Tibial nerve (tissue), 4 donors: ENCODE results near the gene SIRT6. TPM values are rescaled to one million over a fixed set of nuclear protein-coding genes. Genes with fewer than 3 reads are reported as not detected.
A peak's percentile ranks its signal among the peaks of the same experiment; 100 is the strongest.

Experiments used
- DNase-seq, 2 donors: peaks; one replicate each; pipeline ENCODE4 v3.0.0-alpha.2; 2019; ENCODE audit warnings: low spot score in 2 of 2
- H3K27ac ChIP-seq, 4 donors: fragments of 200-600 bp; sonication (generic) in 3 of 4; one replicate each; pipeline ENCODE4 v1.5.1; 2017 to 2019; ENCODE audit warnings: mild to moderate bottlenecking in 1 of 4
- H3K27me3 ChIP-seq, 2 donors: fragments of 200-600 bp; sonication (generic) in 1 of 2; one replicate each; pipeline versions ENCODE4 v1.5.1 to v1.6.0; 2017 to 2019
- H3K36me3 ChIP-seq, 3 donors: fragments of 200-600 bp; sonication (generic); one replicate each; pipeline ENCODE4 v1.5.1; 2018 to 2019
- H3K4me1 ChIP-seq, 4 donors: fragments of 200-600 bp; sonication (generic) in 3 of 4; one replicate each; pipeline ENCODE4 v1.5.1; 2017 to 2019
- H3K4me3 ChIP-seq, 4 donors: fragments of 200-600 bp; sonication (generic) in 3 of 4; one replicate each; pipeline ENCODE4 v1.5.1; 2017 to 2019; ENCODE audit warnings: mild to moderate bottlenecking in 1 of 4, moderate library complexity in 1 of 4
- H3K9me3 ChIP-seq, 4 donors: fragments of 200-600 bp; sonication (generic) in 3 of 4; one replicate each; pipeline ENCODE4 v1.5.1; 2017 to 2019
- CTCF ChIP-seq, 5 experiments: fragments of 200-600 bp in 3 of 5; fragments of 450-650 bp in 2 of 5; sonication (generic) in 3 of 5; IDR thresholded peaks; one replicate each; pipeline ENCODE4 v1.5.1; 2016 to 2019; ENCODE audit warnings: antibody characterized with exemption in 5 of 5, mild to moderate bottlenecking in 3 of 5, moderate library complexity in 2 of 5
- EP300 ChIP-seq, 2 donors: sonication (generic); formaldehyde crosslinking; IDR thresholded peaks; one replicate each; pipeline ENCODE4 v1.6.1; 2017; ENCODE audit warnings: antibody characterized with exemption in 2 of 2, mild to moderate bottlenecking in 1 of 2
- POLR2A ChIP-seq, 2 donors: fragments of 450-650 bp; IDR thresholded peaks; one replicate each; pipeline ENCODE4 v1.6.1; 2017; ENCODE audit warnings: antibody characterized with exemption in 2 of 2, mild to moderate bottlenecking in 2 of 2, moderate library complexity in 2 of 2
- WGBS, 2 donors: methylation state at CpG; one replicate each; pipeline ENCODE4 v1.1.5; 2018; 5-methylcytosine and 5-hydroxymethylcytosine counted together
- total RNA-seq, 4 donors: library from RNA; depleted of rRNA; stranded (reverse); fragments of >200 nt; gene quantifications; one replicate each; pipeline ENCODE4 v1.1.0, GENCODE V29; 2016

The SIRT6 gene
- total RNA-seq, 4 donors from 2014 or later: 17.7 to 41.4 (median 38.2) TPM

DNA sequence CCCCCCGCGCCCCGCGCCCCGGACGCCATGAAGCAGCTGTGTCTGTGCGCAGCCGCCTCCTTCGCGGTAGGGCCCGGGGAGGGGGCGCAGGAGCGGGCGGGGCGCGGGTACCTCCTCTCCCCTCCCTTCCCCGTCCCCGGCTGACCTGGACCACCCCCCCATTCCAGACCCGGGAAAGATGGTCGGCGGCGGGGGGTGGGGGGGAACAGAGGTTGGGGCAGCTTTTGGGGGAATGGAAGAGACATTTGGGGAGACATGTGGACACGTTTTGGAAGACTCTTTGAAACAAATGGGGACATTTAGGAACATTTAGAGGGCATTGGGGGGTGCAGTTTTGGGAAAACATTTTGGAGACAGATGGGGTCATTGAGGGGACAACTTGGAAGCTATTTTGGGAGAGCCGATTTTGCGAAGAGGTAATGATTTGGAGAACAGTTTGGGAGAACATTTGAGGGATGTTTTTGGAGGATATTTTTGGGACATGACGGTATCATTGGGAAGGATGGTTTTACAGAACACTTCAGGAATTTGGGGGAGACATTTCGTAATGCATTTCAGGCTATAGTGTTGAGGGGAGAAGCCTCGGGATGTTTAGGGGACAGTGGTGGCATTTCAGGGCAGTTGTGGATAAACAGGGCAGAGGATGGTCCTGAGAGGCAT, 16.2 kb upstream of the SIRT6 start:
- DNase-seq: no peak
- peaks cover 0 to 9% (median 0%) of the 10 kb centered on the region in 4 donors for H3K4me1 ChIP-seq
- no peak for TF ChIP-seq EP300 (IDR thresholded peaks at IDR 0.05)
- H3K36me3 ChIP-seq: no peaks in the 10 kb centered on the region
- H3K9me3 ChIP-seq: no peaks in the 10 kb centered on the region
- 5 to 8% methylated on average over 20 to 22 of the region's 28 CpGs for WGBS, 2 donors
- H3K27me3 ChIP-seq: peaks cover 2 to 64% of the 10 kb centered on the region in 2 donors
- no peak overlapping the region for H3K27ac ChIP-seq
- peak overlapping the region in 1 of 4 donors; percentile 2 for H3K4me3 ChIP-seq

GRCh38 chr19:4197625-4198466, 15.5 kb upstream of the SIRT6 start:
- no peaks in the 10 kb centered on the region for H3K36me3 ChIP-seq
- H3K27me3 ChIP-seq: peaks cover 2 to 70% of the 10 kb centered on the region in 2 donors
- DNase-seq: no peak
- 21 to 26% methylated on average over 39 to 49 of the region's 70 CpGs for WGBS, 2 donors
- TF ChIP-seq CTCF (IDR thresholded peaks at IDR 0.05) (no peak), EP300 (IDR thresholded peaks at IDR 0.05) (no peak), POLR2A (IDR thresholded peaks at IDR 0.05) (no peak)
- H3K4me1 ChIP-seq: peaks cover 0 to 9% (median 0%) of the 10 kb centered on the region in 4 donors
- H3K4me3 ChIP-seq: peak overlapping the region in 1 of 4 donors; percentile 2
- H3K27ac ChIP-seq: no peak overlapping the region
- H3K9me3 ChIP-seq: no peaks in the 10 kb centered on the region

DNA sequence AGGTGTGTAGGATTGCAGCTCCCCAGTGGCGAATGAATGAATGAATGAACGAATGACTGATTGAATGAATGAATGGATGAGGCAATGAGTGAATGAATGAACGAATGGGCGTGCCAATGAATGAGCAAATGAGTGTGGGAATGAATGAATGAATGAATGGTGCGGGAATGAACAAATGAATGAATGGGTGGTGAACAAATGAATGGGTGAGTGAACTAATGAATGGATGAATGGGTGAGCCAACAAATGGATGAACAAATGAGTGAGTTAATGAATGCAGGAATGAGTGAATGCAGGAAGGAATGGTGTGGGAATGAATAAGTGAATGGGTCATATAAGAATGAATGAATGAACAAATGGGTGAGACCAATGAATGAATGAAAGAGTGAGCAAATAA, 14.9 kb upstream of the SIRT6 start:
- peaks cover 2 to 77% of the 10 kb centered on the region in 2 donors for H3K27me3 ChIP-seq
- TF ChIP-seq CTCF (IDR thresholded peaks at IDR 0.05) (no peak), EP300 (IDR thresholded peaks at IDR 0.05) (no peak), POLR2A (IDR thresholded peaks at IDR 0.05) (no peak)
- H3K36me3 ChIP-seq: no peaks in the 10 kb centered on the region
- H3K9me3 ChIP-seq: no peaks in the 10 kb centered on the region
- no peak overlapping the region for H3K27ac ChIP-seq
- peaks cover 0 to 9% (median 0%) of the 10 kb centered on the region in 4 donors for H3K4me1 ChIP-seq
- no peak for DNase-seq
- no peak overlapping the region for H3K4me3 ChIP-seq
- 85 to 87% methylated on average over 5 of the region's 5 CpGs for WGBS, 2 donors

- H3K36me3 ChIP-seq: no peaks in the 10 kb centered on the region
- 79 to 86% methylated on average over 21 to 22 of the region's 22 CpGs for WGBS, 2 donors
- peaks cover 2 to 81% of the 10 kb centered on the region in 2 donors for H3K27me3 ChIP-seq
- H3K4me1 ChIP-seq: peaks cover 0 to 9% (median 0%) of the 10 kb centered on the region in 4 donors
- H3K27ac ChIP-seq: no peak overlapping the region
- no peak for DNase-seq
- no peak for TF ChIP-seq POLR2A (IDR thresholded peaks at IDR 0.05)
- no peak for TF ChIP-seq EP300 (IDR thresholded peaks at IDR 0.05)
- no peak for TF ChIP-seq CTCF (IDR thresholded peaks at IDR 0.05)
- H3K9me3 ChIP-seq: no peaks in the 10 kb centered on the region
- no peak overlapping the region for H3K4me3 ChIP-seq
Observed at GRCh38 chr19:4196587-4197148, 14.3 kb upstream of the SIRT6 start.

DNA sequence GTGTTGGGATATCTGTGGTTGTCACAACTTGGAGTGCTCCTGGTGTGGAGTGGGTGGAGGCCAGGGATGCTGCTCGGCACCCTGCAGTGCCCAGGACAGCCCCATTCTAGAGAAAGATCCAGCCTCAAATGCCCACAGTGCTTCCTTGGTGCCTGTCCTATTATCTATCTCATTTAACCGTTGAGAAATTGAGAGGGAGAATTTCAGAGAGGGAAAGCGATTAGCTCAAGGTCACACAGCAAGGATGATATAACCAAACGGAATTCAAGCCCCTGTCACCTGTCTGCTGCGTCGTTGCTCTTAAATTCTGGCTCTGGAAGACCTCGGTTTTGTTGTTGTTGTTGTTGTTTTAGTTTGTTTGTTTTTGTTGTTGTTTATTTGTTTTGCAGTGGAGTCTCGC, 13.6 kb upstream of the SIRT6 start:
- Histone ChIP-seq H3K4me1 (peaks cover 0 to 9% (median 0%) of the 10 kb centered on the region in 4 donors), H3K9me3 (no peaks in the 10 kb centered on the region), H3K4me3 (no peak overlapping the region), H3K27me3 (peaks cover 2 to 85% of the 10 kb centered on the region in 2 donors), H3K36me3 (no peaks in the 10 kb centered on the region), H3K27ac (no peak overlapping the region)
- WGBS, 2 donors: 74 to 81% methylated on average over 8 of the region's 8 CpGs
- TF ChIP-seq EP300 (IDR thresholded peaks at IDR 0.05) (no peak), CTCF (IDR thresholded peaks at IDR 0.05) (no peak), POLR2A (IDR thresholded peaks at IDR 0.05) (no peak)
- DNase-seq: no peak
